ENCODE measurements around the gene IFNL2.

DNA sequence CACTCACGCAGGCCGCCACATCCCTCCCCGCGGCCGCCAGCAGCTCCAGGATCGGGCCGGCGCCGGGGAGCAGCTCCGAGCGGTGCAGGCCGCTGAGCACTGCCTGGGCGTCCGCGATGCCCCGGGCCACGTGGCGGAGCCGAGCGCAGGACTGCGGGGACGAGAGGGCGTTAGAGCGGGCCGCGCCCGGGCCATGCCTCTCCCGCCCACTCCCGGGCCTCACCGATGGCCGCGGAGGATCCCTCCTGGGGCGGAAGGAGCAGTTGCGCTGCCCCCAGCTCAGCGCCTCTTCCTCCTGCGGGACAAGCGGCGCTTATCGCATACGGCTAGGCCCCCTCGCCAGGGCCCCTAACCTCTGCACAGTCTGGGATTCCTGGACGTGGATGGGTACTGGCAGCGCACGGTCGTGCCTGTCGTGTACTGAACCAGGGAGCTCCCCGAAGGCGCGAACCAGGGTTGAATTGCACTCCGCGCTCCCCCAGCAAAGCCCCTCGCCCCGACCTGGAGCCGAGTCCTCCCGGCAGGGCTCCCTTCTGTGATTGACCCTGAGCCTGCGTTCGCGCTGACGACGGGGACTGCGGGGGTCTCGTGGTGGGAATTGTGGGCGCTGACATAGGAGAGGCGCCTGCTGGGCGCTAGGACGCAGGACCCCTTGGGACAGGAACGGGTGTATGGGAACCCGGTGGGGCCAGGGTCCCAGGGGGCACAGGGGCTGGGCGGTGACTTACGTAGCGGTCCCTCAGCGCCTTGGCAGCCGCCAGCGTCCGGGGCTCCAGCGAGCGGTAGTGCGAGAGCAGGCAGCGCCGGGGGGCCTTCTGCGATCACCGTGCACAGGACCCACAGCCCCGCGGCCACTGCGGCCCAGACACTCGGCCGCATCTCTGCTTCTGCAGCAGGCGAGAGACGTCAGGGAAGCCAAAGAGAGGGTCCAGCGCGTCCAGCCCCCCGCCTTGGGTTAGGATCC is 20.2 kb upstream of the IFNL2 start:
- TF ChIP-seq, protein P1, sequence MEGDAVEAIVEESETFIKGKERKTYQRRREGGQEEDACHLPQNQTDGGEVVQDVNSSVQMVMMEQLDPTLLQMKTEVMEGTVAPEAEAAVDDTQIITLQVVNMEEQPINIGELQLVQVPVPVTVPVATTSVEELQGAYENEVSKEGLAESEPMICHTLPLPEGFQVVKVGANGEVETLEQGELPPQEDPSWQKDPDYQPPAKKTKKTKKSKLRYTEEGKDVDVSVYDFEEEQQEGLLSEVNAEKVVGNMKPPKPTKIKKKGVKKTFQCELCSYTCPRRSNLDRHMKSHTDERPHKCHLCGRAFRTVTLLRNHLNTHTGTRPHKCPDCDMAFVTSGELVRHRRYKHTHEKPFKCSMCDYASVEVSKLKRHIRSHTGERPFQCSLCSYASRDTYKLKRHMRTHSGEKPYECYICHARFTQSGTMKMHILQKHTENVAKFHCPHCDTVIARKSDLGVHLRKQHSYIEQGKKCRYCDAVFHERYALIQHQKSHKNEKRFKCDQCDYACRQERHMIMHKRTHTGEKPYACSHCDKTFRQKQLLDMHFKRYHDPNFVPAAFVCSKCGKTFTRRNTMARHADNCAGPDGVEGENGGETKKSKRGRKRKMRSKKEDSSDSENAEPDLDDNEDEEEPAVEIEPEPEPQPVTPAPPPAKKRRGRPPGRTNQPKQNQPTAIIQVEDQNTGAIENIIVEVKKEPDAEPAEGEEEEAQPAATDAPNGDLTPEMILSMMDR (IDR thresholded peaks at IDR 0.05) = no peak
- peak; percentile 85 for TF ChIP-seq EZH2 (IDR thresholded peaks at IDR 0.05)
